ENCODE measurements around the gene DNAH17.

Gene DNAH17

GRCh38 chr17:78418326-78419026 lies 158.7 kb downstream of the DNAH17 start:
- TF ChIP-seq TAF1 (IDR thresholded peaks at IDR 0.05; ENCODE audit: borderline replicate concordance, low read depth, low read length): no peak
- no peak for TF ChIP-seq POLR2AphosphoS5 (IDR thresholded peaks at IDR 0.05; ENCODE audit: low read depth, low read length)
- no peak for TF ChIP-seq POLR2A (IDR thresholded peaks at IDR 0.05; ENCODE audit: low read depth, low read length)
- FAIRE-seq (no peak), DNase-seq (ENCODE audit: insufficient read length) (no peak)

GRCh38 chr17:78417531-78417909 lies 159.7 kb downstream of the DNAH17 start:
- FAIRE-seq (no peak), DNase-seq (ENCODE audit: insufficient read length) (no peak)
- TF ChIP-seq POLR2A (IDR thresholded peaks at IDR 0.05; ENCODE audit: low read depth, low read length) (no peak), POLR2AphosphoS5 (IDR thresholded peaks at IDR 0.05; ENCODE audit: low read depth, low read length) (no peak), TAF1 (IDR thresholded peaks at IDR 0.05; ENCODE audit: borderline replicate concordance, low read depth, low read length) (no peak)

- FAIRE-seq: no peak
- DNase-seq (ENCODE audit: insufficient read length): no peak
- no peak for TF ChIP-seq TAF1 (IDR thresholded peaks at IDR 0.05; ENCODE audit: borderline replicate concordance, low read depth, low read length)
These were observed 160.2 kb downstream of the DNAH17 start for GRCh38 chr17:78416791-78417530.

- TF ChIP-seq POLR2A (IDR thresholded peaks at IDR 0.05; ENCODE audit: low read depth, low read length): no peak
- no peak for TF ChIP-seq POLR2AphosphoS5 (IDR thresholded peaks at IDR 0.05; ENCODE audit: low read depth, low read length)
- no peak for TF ChIP-seq TAF1 (IDR thresholded peaks at IDR 0.05; ENCODE audit: borderline replicate concordance, low read depth, low read length)
- no peak for FAIRE-seq
- DNase-seq (ENCODE audit: insufficient read length): no peak
These were observed 161.1 kb downstream of the DNAH17 start for GRCh38 chr17:78415821-78416711.

- FAIRE-seq (no peak), DNase-seq (ENCODE audit: insufficient read length) (no peak)
- TF ChIP-seq TAF1 (IDR thresholded peaks at IDR 0.05; ENCODE audit: borderline replicate concordance, low read depth, low read length) (no peak), POLR2AphosphoS5 (IDR thresholded peaks at IDR 0.05; ENCODE audit: low read depth, low read length) (no peak), POLR2A (IDR thresholded peaks at IDR 0.05; ENCODE audit: low read depth, low read length) (no peak)
These were observed 162.7 kb downstream of the DNAH17 start for GRCh38 chr17:78414178-78415162.

- no peak for DNase-seq (ENCODE audit: insufficient read length)
- no peak for TF ChIP-seq TAF1 (IDR thresholded peaks at IDR 0.05; ENCODE audit: borderline replicate concordance, low read depth, low read length)
- no peak for TF ChIP-seq POLR2A (IDR thresholded peaks at IDR 0.05; ENCODE audit: low read depth, low read length)
- TF ChIP-seq POLR2AphosphoS5 (IDR thresholded peaks at IDR 0.05; ENCODE audit: low read depth, low read length): no peak; the same call in 1 of the 2 replicates
- no peak for FAIRE-seq
These were observed 164.8 kb downstream of the DNAH17 start for GRCh38 chr17:78412403-78412802.

- TF ChIP-seq POLR2AphosphoS5 (IDR thresholded peaks at IDR 0.05; ENCODE audit: low read depth, low read length): no peak
- TF ChIP-seq POLR2A (IDR thresholded peaks at IDR 0.05; ENCODE audit: low read depth, low read length): no peak
- TF ChIP-seq TAF1 (IDR thresholded peaks at IDR 0.05; ENCODE audit: borderline replicate concordance, low read depth, low read length): no peak
- FAIRE-seq: no peak
- no peak for DNase-seq (ENCODE audit: insufficient read length)
These were observed 165.8 kb downstream of the DNAH17 start for GRCh38 chr17:78411241-78411857.

- DNase-seq (ENCODE audit: insufficient read length): no peak
- TF ChIP-seq POLR2AphosphoS5 (IDR thresholded peaks at IDR 0.05; ENCODE audit: low read depth, low read length) (no peak), POLR2A (IDR thresholded peaks at IDR 0.05; ENCODE audit: low read depth, low read length) (no peak), TAF1 (IDR thresholded peaks at IDR 0.05; ENCODE audit: borderline replicate concordance, low read depth, low read length) (no peak)
- FAIRE-seq: no peak
These were observed 167.8 kb downstream of the DNAH17 start for GRCh38 chr17:78409191-78409928.

GRCh38 chr17:78408476-78409050 lies 168.6 kb downstream of the DNAH17 start:
- TF ChIP-seq TAF1 (IDR thresholded peaks at IDR 0.05; ENCODE audit: borderline replicate concordance, low read depth, low read length) (no peak), POLR2A (IDR thresholded peaks at IDR 0.05; ENCODE audit: low read depth, low read length) (no peak), POLR2AphosphoS5 (IDR thresholded peaks at IDR 0.05; ENCODE audit: low read depth, low read length) (no peak)
- no peak for FAIRE-seq
- no peak for DNase-seq (ENCODE audit: insufficient read length)

Measured in GM12892 (cell line).